Measurements from ENCODE around the gene TIAM1. TPM values are rescaled to one million over a fixed set of nuclear protein-coding genes. Genes with fewer than 3 reads are reported as not detected.
A peak's percentile ranks its signal among the peaks of the same experiment; 100 is the strongest.

The TIAM1 gene, protein sequence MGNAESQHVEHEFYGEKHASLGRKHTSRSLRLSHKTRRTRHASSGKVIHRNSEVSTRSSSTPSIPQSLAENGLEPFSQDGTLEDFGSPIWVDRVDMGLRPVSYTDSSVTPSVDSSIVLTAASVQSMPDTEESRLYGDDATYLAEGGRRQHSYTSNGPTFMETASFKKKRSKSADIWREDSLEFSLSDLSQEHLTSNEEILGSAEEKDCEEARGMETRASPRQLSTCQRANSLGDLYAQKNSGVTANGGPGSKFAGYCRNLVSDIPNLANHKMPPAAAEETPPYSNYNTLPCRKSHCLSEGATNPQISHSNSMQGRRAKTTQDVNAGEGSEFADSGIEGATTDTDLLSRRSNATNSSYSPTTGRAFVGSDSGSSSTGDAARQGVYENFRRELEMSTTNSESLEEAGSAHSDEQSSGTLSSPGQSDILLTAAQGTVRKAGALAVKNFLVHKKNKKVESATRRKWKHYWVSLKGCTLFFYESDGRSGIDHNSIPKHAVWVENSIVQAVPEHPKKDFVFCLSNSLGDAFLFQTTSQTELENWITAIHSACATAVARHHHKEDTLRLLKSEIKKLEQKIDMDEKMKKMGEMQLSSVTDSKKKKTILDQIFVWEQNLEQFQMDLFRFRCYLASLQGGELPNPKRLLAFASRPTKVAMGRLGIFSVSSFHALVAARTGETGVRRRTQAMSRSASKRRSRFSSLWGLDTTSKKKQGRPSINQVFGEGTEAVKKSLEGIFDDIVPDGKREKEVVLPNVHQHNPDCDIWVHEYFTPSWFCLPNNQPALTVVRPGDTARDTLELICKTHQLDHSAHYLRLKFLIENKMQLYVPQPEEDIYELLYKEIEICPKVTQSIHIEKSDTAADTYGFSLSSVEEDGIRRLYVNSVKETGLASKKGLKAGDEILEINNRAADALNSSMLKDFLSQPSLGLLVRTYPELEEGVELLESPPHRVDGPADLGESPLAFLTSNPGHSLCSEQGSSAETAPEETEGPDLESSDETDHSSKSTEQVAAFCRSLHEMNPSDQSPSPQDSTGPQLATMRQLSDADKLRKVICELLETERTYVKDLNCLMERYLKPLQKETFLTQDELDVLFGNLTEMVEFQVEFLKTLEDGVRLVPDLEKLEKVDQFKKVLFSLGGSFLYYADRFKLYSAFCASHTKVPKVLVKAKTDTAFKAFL (N-terminal part only)
- total RNA-seq (2021), result 25.2 to 28.7 TPM (median 28.2 TPM) in 3 replicates
- percentile 65 among the genes with signal in this experiment for Bru-seq, nascent RNA
- long read RNA-seq, experiment 1, full-length matches to known transcripts, result 16 of 75 reads
- long read RNA-seq, experiment 1, partial matches to known transcripts, result 26 of 75 reads
- long read RNA-seq, experiment 1, other reads (novel, unspliced or antisense), result 33 of 75 reads
- long read RNA-seq, experiment 2, full-length matches to known transcripts, result 2 of 15 reads
- long read RNA-seq, experiment 2, partial matches to known transcripts, result 3 of 15 reads
- long read RNA-seq, experiment 2, other reads (novel, unspliced or antisense), result 10 of 15 reads
- long read RNA-seq, experiment 3, full-length matches to known transcripts, result 1 of 4 reads
- long read RNA-seq, experiment 3, partial matches to known transcripts, result 1 of 4 reads
- long read RNA-seq, experiment 3, other reads (novel, unspliced or antisense), result 2 of 4 reads

DNA sequence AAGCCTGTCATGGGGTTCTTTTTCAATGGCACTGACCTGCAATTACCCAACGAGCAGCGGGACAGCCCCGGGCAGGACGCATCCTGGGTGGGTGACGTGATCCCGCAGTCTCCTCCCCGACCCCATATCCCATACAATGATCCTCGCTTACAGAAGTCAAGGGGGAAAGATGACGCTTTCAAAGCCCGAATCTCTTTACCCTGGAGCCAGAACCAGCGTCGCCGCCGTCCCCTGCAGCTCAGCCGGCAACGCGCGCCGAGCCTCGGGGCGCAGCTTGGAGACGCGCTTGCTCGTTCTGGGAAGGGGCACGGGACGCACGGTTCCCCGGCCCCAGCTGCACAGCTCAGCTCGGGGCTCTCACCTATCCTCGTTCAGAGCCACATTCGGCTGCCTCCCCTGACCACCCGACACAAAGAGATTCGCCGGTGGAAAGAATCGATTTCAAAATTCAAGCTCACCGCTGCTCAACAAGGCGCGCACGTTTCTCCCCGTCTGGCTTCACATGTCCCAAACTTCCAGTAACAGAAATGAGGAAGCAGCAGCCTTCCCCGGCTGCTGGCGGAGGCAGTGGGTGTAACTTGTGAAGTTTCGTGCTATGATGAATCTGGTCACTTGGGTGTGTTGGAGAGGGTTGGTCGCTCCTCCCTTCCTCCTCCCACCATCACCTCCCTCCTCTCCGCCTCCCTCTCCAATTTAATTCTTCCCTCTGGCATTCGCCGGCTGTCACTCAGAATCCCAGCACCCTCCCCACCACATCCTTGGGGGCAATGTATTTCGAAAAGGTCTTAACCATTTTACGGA, at the start of gene TIAM1:
TSS of gene TIAM1 (minus strand) at position 582 of the 801 bp plus-strand sequence. CDS start 77,289 bp downstream, outside the sequence.
- Mint-ChIP-seq H3K9me3 (no peaks in the 10 kb centered on the region), H3K36me3 (no peaks in the 10 kb centered on the region), H3K4me3 (peak within 1 kb of the TSS; percentile 86), H3K4me1 (peaks cover 38% of the 10 kb centered on the region), H3K27ac (peak within 1 kb of the TSS; percentile 66), H3K27me3 (ENCODE audit: low read depth) (no peaks in the 10 kb centered on the region)
- ATAC-seq (peak; percentile 92), DNase-seq (ENCODE audit: low spot score) (peak; percentile 49)
- ChIA-PET CTCF (interaction anchor here (1.1 to 1.8 kb wide), 4 partner anchors 26 to 237 kb away, joined by 3 to 7 read pairs (median 4); no protein-coding TSS in a partner anchor), POLR2A (interaction anchor here (0.5 kb wide), 1 partner anchor 393 kb away, joined by 3 read pairs; no protein-coding TSS in a partner anchor)
- TF ChIP-seq, protein P1, sequence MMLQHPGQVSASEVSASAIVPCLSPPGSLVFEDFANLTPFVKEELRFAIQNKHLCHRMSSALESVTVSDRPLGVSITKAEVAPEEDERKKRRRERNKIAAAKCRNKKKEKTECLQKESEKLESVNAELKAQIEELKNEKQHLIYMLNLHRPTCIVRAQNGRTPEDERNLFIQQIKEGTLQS (CRISPR knock-in tag; conservative IDR thresholded peaks at IDR 0.05), result no peak
- TF ChIP-seq HMGA2 (CRISPR knock-in tag; IDR thresholded peaks at IDR 0.05) (no peak), SMAD3 (CRISPR knock-in tag; IDR thresholded peaks at IDR 0.05; ENCODE audit: borderline replicate concordance) (0 out of 2 replicates have a peak, but pooled peaks have one; percentile 32), FOXK1 (CRISPR knock-in tag; IDR thresholded peaks at IDR 0.05) (no peak), ZNF263 (CRISPR knock-in tag; IDR thresholded peaks at IDR 0.05; ENCODE audit: low read depth) (0 out of 2 replicates have a peak, but pooled peaks have one; percentile 18), TEAD1 (CRISPR knock-in tag; IDR thresholded peaks at IDR 0.05) (0 out of 2 replicates have a peak, but pooled peaks have one; percentile 49), GRHL2 (CRISPR knock-in tag; IDR thresholded peaks at IDR 0.05; ENCODE audit: insufficient replicate concordance, severe bottlenecking) (no peak), NR3C1 (CRISPR knock-in tag; conservative IDR thresholded peaks at IDR 0.05; ENCODE audit: low read depth) (no peak), ETV6 (CRISPR knock-in tag; IDR thresholded peaks at IDR 0.05) (peak; percentile 44; the same call in 1 of the 2 replicates), TCF7 (CRISPR knock-in tag; IDR thresholded peaks at IDR 0.05; ENCODE audit: low read depth) (no peak), TP53 (CRISPR knock-in tag; IDR thresholded peaks at IDR 0.05) (0 out of 2 replicates have a peak, but pooled peaks have one; percentile 23)
- TF ChIP-seq, protein P2, sequence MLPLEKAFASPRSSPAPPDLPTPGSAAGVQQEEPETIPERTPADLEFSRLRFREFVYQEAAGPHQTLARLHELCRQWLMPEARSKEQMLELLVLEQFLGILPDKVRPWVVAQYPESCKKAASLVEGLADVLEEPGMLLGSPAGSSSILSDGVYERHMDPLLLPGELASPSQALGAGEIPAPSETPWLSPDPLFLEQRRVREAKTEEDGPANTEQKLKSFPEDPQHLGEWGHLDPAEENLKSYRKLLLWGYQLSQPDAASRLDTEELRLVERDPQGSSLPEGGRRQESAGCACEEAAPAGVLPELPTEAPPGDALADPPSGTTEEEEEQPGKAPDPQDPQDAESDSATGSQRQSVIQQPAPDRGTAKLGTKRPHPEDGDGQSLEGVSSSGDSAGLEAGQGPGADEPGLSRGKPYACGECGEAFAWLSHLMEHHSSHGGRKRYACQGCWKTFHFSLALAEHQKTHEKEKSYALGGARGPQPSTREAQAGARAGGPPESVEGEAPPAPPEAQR (CRISPR knock-in tag; IDR thresholded peaks at IDR 0.05), result no peak
- TF ChIP-seq, protein P3, sequence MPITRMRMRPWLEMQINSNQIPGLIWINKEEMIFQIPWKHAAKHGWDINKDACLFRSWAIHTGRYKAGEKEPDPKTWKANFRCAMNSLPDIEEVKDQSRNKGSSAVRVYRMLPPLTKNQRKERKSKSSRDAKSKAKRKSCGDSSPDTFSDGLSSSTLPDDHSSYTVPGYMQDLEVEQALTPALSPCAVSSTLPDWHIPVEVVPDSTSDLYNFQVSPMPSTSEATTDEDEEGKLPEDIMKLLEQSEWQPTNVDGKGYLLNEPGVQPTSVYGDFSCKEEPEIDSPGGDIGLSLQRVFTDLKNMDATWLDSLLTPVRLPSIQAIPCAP (CRISPR knock-in tag; IDR thresholded peaks at IDR 0.05), result no peak
- TF ChIP-seq, protein P4, sequence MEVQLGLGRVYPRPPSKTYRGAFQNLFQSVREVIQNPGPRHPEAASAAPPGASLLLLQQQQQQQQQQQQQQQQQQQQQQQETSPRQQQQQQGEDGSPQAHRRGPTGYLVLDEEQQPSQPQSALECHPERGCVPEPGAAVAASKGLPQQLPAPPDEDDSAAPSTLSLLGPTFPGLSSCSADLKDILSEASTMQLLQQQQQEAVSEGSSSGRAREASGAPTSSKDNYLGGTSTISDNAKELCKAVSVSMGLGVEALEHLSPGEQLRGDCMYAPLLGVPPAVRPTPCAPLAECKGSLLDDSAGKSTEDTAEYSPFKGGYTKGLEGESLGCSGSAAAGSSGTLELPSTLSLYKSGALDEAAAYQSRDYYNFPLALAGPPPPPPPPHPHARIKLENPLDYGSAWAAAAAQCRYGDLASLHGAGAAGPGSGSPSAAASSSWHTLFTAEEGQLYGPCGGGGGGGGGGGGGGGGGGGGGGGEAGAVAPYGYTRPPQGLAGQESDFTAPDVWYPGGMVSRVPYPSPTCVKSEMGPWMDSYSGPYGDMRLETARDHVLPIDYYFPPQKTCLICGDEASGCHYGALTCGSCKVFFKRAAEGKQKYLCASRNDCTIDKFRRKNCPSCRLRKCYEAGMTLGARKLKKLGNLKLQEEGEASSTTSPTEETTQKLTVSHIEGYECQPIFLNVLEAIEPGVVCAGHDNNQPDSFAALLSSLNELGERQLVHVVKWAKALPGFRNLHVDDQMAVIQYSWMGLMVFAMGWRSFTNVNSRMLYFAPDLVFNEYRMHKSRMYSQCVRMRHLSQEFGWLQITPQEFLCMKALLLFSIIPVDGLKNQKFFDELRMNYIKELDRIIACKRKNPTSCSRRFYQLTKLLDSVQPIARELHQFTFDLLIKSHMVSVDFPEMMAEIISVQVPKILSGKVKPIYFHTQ (CRISPR knock-in tag; IDR thresholded peaks at IDR 0.05), result no peak
- TF ChIP-seq, protein P5, sequence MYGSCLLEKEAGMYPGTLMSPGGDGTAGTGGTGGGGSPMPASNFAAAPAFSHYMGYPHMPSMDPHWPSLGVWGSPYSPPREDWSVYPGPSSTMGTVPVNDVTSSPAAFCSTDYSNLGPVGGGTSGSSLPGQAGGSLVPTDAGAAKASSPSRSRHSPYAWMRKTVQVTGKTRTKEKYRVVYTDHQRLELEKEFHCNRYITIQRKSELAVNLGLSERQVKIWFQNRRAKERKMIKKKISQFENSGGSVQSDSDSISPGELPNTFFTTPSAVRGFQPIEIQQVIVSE (CRISPR knock-in tag; IDR thresholded peaks at IDR 0.05; ENCODE audit: borderline replicate concordance), result no peak
- TF ChIP-seq, protein P6, sequence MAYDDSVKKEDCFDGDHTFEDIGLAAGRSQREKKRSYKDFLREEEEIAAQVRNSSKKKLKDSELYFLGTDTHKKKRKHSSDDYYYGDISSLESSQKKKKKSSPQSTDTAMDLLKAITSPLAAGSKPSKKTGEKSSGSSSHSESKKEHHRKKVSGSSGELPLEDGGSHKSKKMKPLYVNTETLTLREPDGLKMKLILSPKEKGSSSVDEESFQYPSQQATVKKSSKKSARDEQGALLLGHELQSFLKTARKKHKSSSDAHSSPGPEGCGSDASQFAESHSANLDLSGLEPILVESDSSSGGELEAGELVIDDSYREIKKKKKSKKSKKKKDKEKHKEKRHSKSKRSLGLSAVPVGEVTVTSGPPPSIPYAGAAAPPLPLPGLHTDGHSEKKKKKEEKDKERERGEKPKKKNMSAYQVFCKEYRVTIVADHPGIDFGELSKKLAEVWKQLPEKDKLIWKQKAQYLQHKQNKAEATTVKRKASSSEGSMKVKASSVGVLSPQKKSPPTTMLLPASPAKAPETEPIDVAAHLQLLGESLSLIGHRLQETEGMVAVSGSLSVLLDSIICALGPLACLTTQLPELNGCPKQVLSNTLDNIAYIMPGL (CRISPR knock-in tag; IDR thresholded peaks at IDR 0.05), result 0 out of 2 replicates have a peak, but pooled peaks have one; percentile 46
- TF ChIP-seq, protein P7, sequence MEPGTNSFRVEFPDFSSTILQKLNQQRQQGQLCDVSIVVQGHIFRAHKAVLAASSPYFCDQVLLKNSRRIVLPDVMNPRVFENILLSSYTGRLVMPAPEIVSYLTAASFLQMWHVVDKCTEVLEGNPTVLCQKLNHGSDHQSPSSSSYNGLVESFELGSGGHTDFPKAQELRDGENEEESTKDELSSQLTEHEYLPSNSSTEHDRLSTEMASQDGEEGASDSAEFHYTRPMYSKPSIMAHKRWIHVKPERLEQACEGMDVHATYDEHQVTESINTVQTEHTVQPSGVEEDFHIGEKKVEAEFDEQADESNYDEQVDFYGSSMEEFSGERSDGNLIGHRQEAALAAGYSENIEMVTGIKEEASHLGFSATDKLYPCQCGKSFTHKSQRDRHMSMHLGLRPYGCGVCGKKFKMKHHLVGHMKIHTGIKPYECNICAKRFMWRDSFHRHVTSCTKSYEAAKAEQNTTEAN (CRISPR knock-in tag; IDR thresholded peaks at IDR 0.05), result no peak
- TF ChIP-seq, protein P8, sequence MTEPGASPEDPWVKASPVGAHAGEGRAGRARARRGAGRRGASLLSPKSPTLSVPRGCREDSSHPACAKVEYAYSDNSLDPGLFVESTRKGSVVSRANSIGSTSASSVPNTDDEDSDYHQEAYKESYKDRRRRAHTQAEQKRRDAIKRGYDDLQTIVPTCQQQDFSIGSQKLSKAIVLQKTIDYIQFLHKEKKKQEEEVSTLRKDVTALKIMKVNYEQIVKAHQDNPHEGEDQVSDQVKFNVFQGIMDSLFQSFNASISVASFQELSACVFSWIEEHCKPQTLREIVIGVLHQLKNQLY (CRISPR knock-in tag; IDR thresholded peaks at IDR 0.05), result no peak

All from WTC11 (cell line).